Kidney (tissue), 14 donors: ENCODE measurements around the gene PPM1N. TPM values are rescaled to one million over a fixed set of nuclear protein-coding genes. Genes with fewer than 3 reads are reported as not detected.
A peak's percentile ranks its signal among the peaks of the same experiment; 100 is the strongest.

ENCODE experiments used
- DNase-seq, 5 donors: peaks; one replicate each; pipeline ENCODE4 v3.0.0-alpha.2; 2013 to 2020
- FAIRE-seq: peaks from 2 replicates; lab custom pipeline; 2012; peaks lifted over from hg19 to GRCh38; lab: Jason Lieb, UNC
- H3K27ac ChIP-seq, 2 donors: one replicate each; pipeline ENCODE4 v1.7.0; 2013; ENCODE audit warnings: low read depth in 2 of 2, low read length in 2 of 2, inconsistent platforms in 1 of 2
- H3K27me3 ChIP-seq: one replicate; pipeline ENCODE4 v1.7.1; 2013; ENCODE audit warnings: low read length, inconsistent platforms; ENCODE audit not compliant: control insufficient read depth, insufficient read depth
- H3K36me3 ChIP-seq, 3 donors: one replicate each; pipeline versions ENCODE4 v1.7.0 to v1.7.1; 2013; ENCODE audit warnings: low read length in 3 of 3, control low read depth in 1 of 3, inconsistent platforms in 1 of 3; ENCODE audit not compliant: insufficient read depth in 3 of 3, control insufficient read depth in 2 of 3
- H3K4me1 ChIP-seq, 3 donors: one replicate each; pipeline versions ENCODE4 v1.7.0 to v1.7.1; 2013; ENCODE audit warnings: low read length in 3 of 3, inconsistent platforms in 1 of 3, low read depth in 1 of 3; ENCODE audit not compliant: control insufficient read depth in 2 of 3, insufficient read depth in 2 of 3
- H3K4me3 ChIP-seq, 3 donors: one replicate each; pipeline versions ENCODE4 v1.7.0 to v1.8.1; 2013; ENCODE audit warnings: low read length in 3 of 3, control low read depth in 1 of 3, inconsistent platforms in 1 of 3
- H3K9ac ChIP-seq, 3 donors: one replicate each; pipeline versions ENCODE4 v1.7.0 to v1.7.1; 2013; ENCODE audit warnings: low read length in 3 of 3, control low read depth in 1 of 3, inconsistent platforms in 1 of 3
- H3K9me3 ChIP-seq, 3 donors: one replicate each; pipeline versions ENCODE4 v1.7.0 to v1.7.1; 2013; ENCODE audit warnings: low read length in 3 of 3, control low read depth in 1 of 3, inconsistent platforms in 1 of 3; ENCODE audit not compliant: control insufficient read depth in 2 of 3, insufficient read depth in 1 of 3
- CTCF ChIP-seq: IDR thresholded peaks from 3 replicates; pipeline ENCODE4 v1.5.1; 2012; ENCODE audit warnings: mild to moderate bottlenecking, moderate library complexity, borderline replicate concordance; ENCODE audit not compliant: insufficient read depth; ENCODE audit errors: extremely low read depth
- intact Hi-C: fragments of 100-400 bp; cut with DNase I; formaldehyde crosslinking; loops from one replicate; pipeline ENCODE4 v1.11.1; 2022
- polyA plus RNA-seq: library from polyadenylated mRNA; stranded (reverse); fragments of 350-450 nt; fragmentation: Illumina TruSeq; extraction: RNeasy Lipid Tissue Mini Kit (QIAGEN cat#74804); gene quantifications from one replicate; pipeline ENCODE4 v1.2.3, GENCODE V29; 2014; ENCODE audit warnings: low read depth, low replicate concordance; ENCODE audit not compliant: insufficient read depth
- total RNA-seq: library from RNA; stranded (reverse); fragmentation: NEBNext Ultra II Directional; extraction: Animal tissue kit (Norgen Biotek cat#: 25700); gene quantifications from one replicate; pipeline ENCODE4 v1.2.1, GENCODE V29; 2021
- donor health status: control.
- donor health status: control.
- donor health status: control.
- donor health status: control.
- donor health status: control.
- donor health status: DM: yes; HTN: yes; CAD: no.
- donor health status: Normal renal cell carcinoma (clear cell type).

The PPM1N gene
- total and polyA plus RNA-seq, 2 donors from 2014 or later: 0.69 to 2.2 TPM

GRCh38 chr19:45547211-45547770 lies 49.0 kb downstream of the PPM1N start:
- Histone ChIP-seq H3K27ac (no peak overlapping the region), H3K4me3 (no peak overlapping the region), H3K27me3 (no peaks in the 10 kb centered on the region), H3K4me1 (peaks cover 0 to 5% (median 0%) of the 10 kb centered on the region in 3 donors), H3K9ac (no peak overlapping the region), H3K36me3 (no peaks in the 10 kb centered on the region), H3K9me3 (no peaks in the 10 kb centered on the region)
- intact Hi-C loops: no loop called here
- no peak for FAIRE-seq
- no peak for TF ChIP-seq CTCF
- DNase-seq: no peak

- no peaks in the 10 kb centered on the region for H3K27me3 ChIP-seq
- peaks cover 0 to 5% (median 0%) of the 10 kb centered on the region in 3 donors for H3K4me1 ChIP-seq
- FAIRE-seq: no peak
- peak in 1 of 5 donors; percentile 79 for DNase-seq
- TF ChIP-seq CTCF: no peak
- no peaks in the 10 kb centered on the region for H3K9me3 ChIP-seq
- no peak overlapping the region for H3K9ac ChIP-seq
- H3K4me3 ChIP-seq: no peak overlapping the region
- peaks cover 0 to 2% (median 0%) of the 10 kb centered on the region in 3 donors for H3K36me3 ChIP-seq
- intact Hi-C loops: no loop called here
- H3K27ac ChIP-seq: no peak overlapping the region
Observed at GRCh38 chr19:45547965-45548609, 49.8 kb downstream of the PPM1N start.

Other genes starting within 250 kb of the PPM1N start
- gene MARK4, start 247.2 kb upstream of the PPM1N start, total RNA-seq: 29.7 TPM
- gene MARK4, start 247.2 kb upstream of the PPM1N start, polyA plus RNA-seq: 13.6 TPM
- gene CKM, start 175.6 kb upstream of the PPM1N start, total RNA-seq: not detected
- 1.3 TPM for gene CKM, start 175.6 kb upstream of the PPM1N start, polyA plus RNA-seq
- gene KLC3, start 157.7 kb upstream of the PPM1N start, total RNA-seq: 3.3 TPM
- 4.5 TPM for gene KLC3, start 157.7 kb upstream of the PPM1N start, polyA plus RNA-seq
- 19.0 TPM for gene ERCC2, start 127.9 kb upstream of the PPM1N start, total RNA-seq
- 16.7 TPM for gene ERCC2, start 127.9 kb upstream of the PPM1N start, polyA plus RNA-seq
- gene PPP1R13L, start 93.4 kb upstream of the PPM1N start, total RNA-seq: 32.4 TPM
- gene PPP1R13L, start 93.4 kb upstream of the PPM1N start, polyA plus RNA-seq: 21.4 TPM
- gene POLR1G, start 91.8 kb upstream of the PPM1N start, total RNA-seq: 3.9 TPM
- 2.4 TPM for gene POLR1G, start 91.8 kb upstream of the PPM1N start, polyA plus RNA-seq
- gene ERCC1, start 74.5 kb upstream of the PPM1N start, total RNA-seq: 60.8 TPM
- 107 TPM for gene ERCC1, start 74.5 kb upstream of the PPM1N start, polyA plus RNA-seq
- 0.98 TPM for gene FOSB, start 30.4 kb upstream of the PPM1N start, total RNA-seq
- gene FOSB, start 30.4 kb upstream of the PPM1N start, polyA plus RNA-seq: 0.73 TPM
- 7.3 TPM for gene RTN2, start 1.4 kb upstream of the PPM1N start, total RNA-seq
- gene RTN2, start 1.4 kb upstream of the PPM1N start, polyA plus RNA-seq: 8.2 TPM
- 105 TPM for gene VASP, start 9.0 kb downstream of the PPM1N start, total RNA-seq
- gene VASP, start 9.0 kb downstream of the PPM1N start, polyA plus RNA-seq: 36.3 TPM
- 19.1 TPM for gene OPA3, start 86.4 kb downstream of the PPM1N start, total RNA-seq
- gene OPA3, start 86.4 kb downstream of the PPM1N start, polyA plus RNA-seq: 8.1 TPM
- 9.7 TPM for gene GPR4, start 103.8 kb downstream of the PPM1N start, total RNA-seq
- 6.8 TPM for gene GPR4, start 103.8 kb downstream of the PPM1N start, polyA plus RNA-seq
- gene EML2, start 141.0 kb downstream of the PPM1N start, total RNA-seq: 93.8 TPM
- gene EML2, start 141.0 kb downstream of the PPM1N start, polyA plus RNA-seq: 36.6 TPM
- gene GIPR, start 169.8 kb downstream of the PPM1N start, total RNA-seq: 3.3 TPM
- gene GIPR, start 169.8 kb downstream of the PPM1N start, polyA plus RNA-seq: 0.65 TPM
- 252 TPM for gene SNRPD2, start 193.5 kb downstream of the PPM1N start, total RNA-seq
- 358 TPM for gene SNRPD2, start 193.5 kb downstream of the PPM1N start, polyA plus RNA-seq
- gene QPCTL, start 194.2 kb downstream of the PPM1N start, total RNA-seq: 8.0 TPM
- gene QPCTL, start 194.2 kb downstream of the PPM1N start, polyA plus RNA-seq: 6.8 TPM
- gene FBXO46, start 232.5 kb downstream of the PPM1N start, total RNA-seq: 16.6 TPM
- 6.5 TPM for gene FBXO46, start 232.5 kb downstream of the PPM1N start, polyA plus RNA-seq
- not detected for gene MEIOSIN, start 235.0 kb downstream of the PPM1N start, total RNA-seq
- gene MEIOSIN, start 235.0 kb downstream of the PPM1N start, polyA plus RNA-seq: not detected